B cell (primary cell): ENCODE measurements around the gene CITED2.

Source experiments
- EZH2 ChIP-seq: IDR thresholded peaks from 2 replicates; pipeline ENCODE4 v1.6.1; 2012; ENCODE audit warnings: borderline replicate concordance, low read depth, mild to moderate bottlenecking, moderate library complexity, low read length; ENCODE audit not compliant: insufficient read depth, poor library complexity, severe bottlenecking
- TF ChIP-seq, protein P1 (sequence below): fragments of 200-600 bp; IDR thresholded peaks from one replicate; pipeline ENCODE4 v1.8.0; 2022; ENCODE audit warnings: antibody characterized with exemption, mild to moderate bottlenecking

DNA sequence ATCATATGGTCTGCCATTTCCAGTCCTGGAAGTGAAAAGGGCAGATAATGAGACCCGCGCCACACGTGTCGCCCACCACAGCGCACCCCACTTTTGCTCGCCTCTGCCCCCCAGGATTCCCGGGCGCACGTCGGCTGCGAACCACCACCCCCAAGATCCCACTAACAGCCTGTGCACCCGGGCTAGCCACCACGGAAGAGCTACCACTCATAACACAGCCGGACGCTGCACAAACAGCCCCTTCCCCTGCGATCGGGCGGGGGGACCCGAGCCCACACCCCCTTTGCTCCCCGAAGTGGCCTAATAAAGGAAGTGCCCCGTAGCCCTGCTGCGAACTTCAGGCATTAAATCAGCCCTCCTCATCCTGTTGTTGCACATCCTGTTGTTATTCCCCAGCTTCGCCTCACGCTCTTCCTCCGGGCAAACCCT lies 506 bp downstream of the CITED2 start:
- TF ChIP-seq, protein P1, sequence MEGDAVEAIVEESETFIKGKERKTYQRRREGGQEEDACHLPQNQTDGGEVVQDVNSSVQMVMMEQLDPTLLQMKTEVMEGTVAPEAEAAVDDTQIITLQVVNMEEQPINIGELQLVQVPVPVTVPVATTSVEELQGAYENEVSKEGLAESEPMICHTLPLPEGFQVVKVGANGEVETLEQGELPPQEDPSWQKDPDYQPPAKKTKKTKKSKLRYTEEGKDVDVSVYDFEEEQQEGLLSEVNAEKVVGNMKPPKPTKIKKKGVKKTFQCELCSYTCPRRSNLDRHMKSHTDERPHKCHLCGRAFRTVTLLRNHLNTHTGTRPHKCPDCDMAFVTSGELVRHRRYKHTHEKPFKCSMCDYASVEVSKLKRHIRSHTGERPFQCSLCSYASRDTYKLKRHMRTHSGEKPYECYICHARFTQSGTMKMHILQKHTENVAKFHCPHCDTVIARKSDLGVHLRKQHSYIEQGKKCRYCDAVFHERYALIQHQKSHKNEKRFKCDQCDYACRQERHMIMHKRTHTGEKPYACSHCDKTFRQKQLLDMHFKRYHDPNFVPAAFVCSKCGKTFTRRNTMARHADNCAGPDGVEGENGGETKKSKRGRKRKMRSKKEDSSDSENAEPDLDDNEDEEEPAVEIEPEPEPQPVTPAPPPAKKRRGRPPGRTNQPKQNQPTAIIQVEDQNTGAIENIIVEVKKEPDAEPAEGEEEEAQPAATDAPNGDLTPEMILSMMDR = no peak
- TF ChIP-seq EZH2 = no peak
